Muscle of arm (tissue), 12 donors: ENCODE results near the gene POLR3F. TPM values are rescaled to one million over a fixed set of nuclear protein-coding genes. Genes with fewer than 3 reads are reported as not detected.

ENCODE experiments used
- polyA plus RNA-seq, 12 donors: library from polyadenylated mRNA; unstranded; fragments of 120-200 nt; gene quantifications; one replicate each; pipeline ENCODE4 v1.2.1, GENCODE V29; 2013; ENCODE audit not compliant: insufficient read length in 12 of 12

Gene POLR3F
- polyA plus RNA-seq, 12 donors, result 11.9 to 22.9 (median 14.8) TPM; not detected in 1

Other genes starting within 250 kb of the POLR3F start
- gene ZNF133, start 178.9 kb upstream of the POLR3F start, polyA plus RNA-seq, result 10 to 100 TPM in 10 of 12 donors, 1 to 10 TPM in 1, not detected in 1; 5.4 to 21.6 (median 14.3) TPM
- gene DZANK1, start 360 bp upstream of the POLR3F start, polyA plus RNA-seq, result 1 to 10 TPM in 10 of 12 donors, not detected in 2; 1.5 to 3.7 (median 2.3) TPM
- 10 to 100 TPM in 11 of 12 donors, not detected in 1; 10.6 to 19.5 (median 12.3) TPM for gene RBBP9, start 29.8 kb downstream of the POLR3F start, polyA plus RNA-seq
- 10 to 100 TPM in 11 of 12 donors, not detected in 1; 15.1 to 64.7 (median 20.6) TPM for gene SEC23B, start 40.5 kb downstream of the POLR3F start, polyA plus RNA-seq
- 100 to 1,000 TPM in 1 of 12 donors, 10 to 100 TPM in 10, not detected in 1; 40.6 to 100 (median 85.1) TPM for gene SMIM26, start 100.0 kb downstream of the POLR3F start, polyA plus RNA-seq
- gene DTD1, start 120.7 kb downstream of the POLR3F start, polyA plus RNA-seq, result 10 to 100 TPM in 11 of 12 donors, not detected in 1; 14.5 to 32.0 (median 18.1) TPM